Naive thymus-derived CD4-positive, alpha-beta T cell (primary cell): Measurements from ENCODE around the gene RHOBTB3. TPM values are rescaled to one million over a fixed set of nuclear protein-coding genes. Genes with fewer than 3 reads are reported as not detected.

Source experiments
- ATAC-seq: fragments of 150-1000 bp; cut with Tn5 transposase; 2 replicates; pipeline ENCODE4 v1.10.0; 2021; ENCODE audit warnings: mild to moderate bottlenecking, moderate library complexity
- CTCF ChIA-PET: fragments of 350-600 bp; sonication (Branson Sonifier 250); formaldehyde crosslinking; loops from one replicate; lab custom pipeline; 2021; ENCODE audit warnings: antibody characterized with exemption; lab: Charles Lee
- POLR2A ChIA-PET: fragments of 350-600 bp; sonication (Branson Sonifier 250); formaldehyde crosslinking; loops from one replicate; lab custom pipeline; 2021; ENCODE audit warnings: antibody characterized with exemption, inconsistent platforms; lab: Charles Lee
- DNase-seq, 9 donors: peaks; one replicate each; pipeline versions ENCODE4 v3.0.0 to v3.0.0-alpha.2; 2020 to 2022; ENCODE audit warnings: mixed read lengths in 1 of 9
- H3K27ac ChIP-seq: one replicate; pipeline ENCODE4 v1.7.0; 2013; ENCODE audit warnings: mild to moderate bottlenecking, low read depth, low read length, moderate library complexity
- H3K27me3 ChIP-seq, 2 donors: one replicate each; pipeline ENCODE4 v1.7.0; 2013; ENCODE audit warnings: low read length in 2 of 2, mild to moderate bottlenecking in 2 of 2, moderate library complexity in 2 of 2; ENCODE audit not compliant: control insufficient read depth in 2 of 2, insufficient read depth in 2 of 2
- H3K36me3 ChIP-seq, 3 experiments: 1 replicate in 2 of 3; 2 replicates in 1 of 3; pipeline ENCODE4 v1.7.0; 2013; ENCODE audit warnings: low read length in 3 of 3, mild to moderate bottlenecking in 3 of 3, moderate library complexity in 1 of 3; ENCODE audit not compliant: insufficient read depth in 3 of 3, control insufficient read depth in 2 of 3
- H3K4me1 ChIP-seq, 2 donors: one replicate each; pipeline ENCODE4 v1.7.0; 2013; ENCODE audit warnings: low read length in 2 of 2, mild to moderate bottlenecking in 2 of 2, moderate library complexity in 1 of 2; ENCODE audit not compliant: control insufficient read depth in 2 of 2, insufficient read depth in 2 of 2
- H3K4me3 ChIP-seq: 2 replicates; pipeline ENCODE4 v1.7.0; 2013; ENCODE audit warnings: mild to moderate bottlenecking, low read length
- H3K9me3 ChIP-seq, 3 experiments: 1 replicate in 2 of 3; 2 replicates in 1 of 3; pipeline ENCODE4 v1.7.0; 2013; ENCODE audit warnings: low read length in 3 of 3; ENCODE audit not compliant: control insufficient read depth in 2 of 3
- H3K27ac Mint-ChIP-seq, 9 donors: one replicate each; pipeline ENCODE4 v1.8.0; 2020 to 2022; ENCODE audit warnings: mixed read lengths in 9 of 9, mild to moderate bottlenecking in 8 of 9, moderate library complexity in 5 of 9, inconsistent platforms in 2 of 9
- H3K27me3 Mint-ChIP-seq, 5 donors: one replicate each; pipeline ENCODE4 v1.8.0; 2021 to 2022; ENCODE audit warnings: mixed read lengths in 5 of 5, mild to moderate bottlenecking in 1 of 5
- H3K36me3 Mint-ChIP-seq, 5 donors: one replicate each; pipeline ENCODE4 v1.8.0; 2020 to 2022; ENCODE audit warnings: mixed read lengths in 5 of 5, mild to moderate bottlenecking in 3 of 5, inconsistent platforms in 1 of 5
- H3K4me1 Mint-ChIP-seq, 7 donors: one replicate each; pipeline ENCODE4 v1.8.0; 2020 to 2022; ENCODE audit warnings: mixed read lengths in 7 of 7, mild to moderate bottlenecking in 3 of 7, inconsistent platforms in 1 of 7
- H3K4me3 Mint-ChIP-seq, 10 donors: one replicate each; pipeline ENCODE4 v1.8.0; 2020 to 2022; ENCODE audit warnings: mild to moderate bottlenecking in 10 of 10, mixed read lengths in 10 of 10, moderate library complexity in 6 of 10, inconsistent platforms in 2 of 10
- H3K9me3 Mint-ChIP-seq, 11 donors: one replicate each; pipeline ENCODE4 v1.8.0; 2020 to 2022; ENCODE audit warnings: mixed read lengths in 11 of 11, mild to moderate bottlenecking in 4 of 11, inconsistent platforms in 1 of 11, moderate library complexity in 1 of 11
- intact Hi-C, 2 donors: fragments of 100-400 bp; cut with micrococcal nuclease; formaldehyde crosslinking; loops; one replicate each; pipeline ENCODE4 v1.15.1; 2023
- polyA plus RNA-seq, 2 donors: library from polyadenylated mRNA; unstranded; fragments of 300-500 nt; fragmentation: Illumina TruSeq; gene quantifications; one replicate each; pipeline ENCODE4 v1.2.3, GENCODE V29; 2021
- total RNA-seq, 6 experiments: library from RNA in 5 of 6; stranded (reverse) in 5 of 6; gene quantifications; 1 replicate in 5 of 6; 2 replicates in 1 of 6; pipeline ENCODE4 v1.2.3 and lab custom pipeline; 2021 to 2026

Gene RHOBTB3
- total and polyA plus RNA-seq, 7 experiments from 2014 or later = 0.24 to 9.6 (median 4.6) TPM

DNA sequence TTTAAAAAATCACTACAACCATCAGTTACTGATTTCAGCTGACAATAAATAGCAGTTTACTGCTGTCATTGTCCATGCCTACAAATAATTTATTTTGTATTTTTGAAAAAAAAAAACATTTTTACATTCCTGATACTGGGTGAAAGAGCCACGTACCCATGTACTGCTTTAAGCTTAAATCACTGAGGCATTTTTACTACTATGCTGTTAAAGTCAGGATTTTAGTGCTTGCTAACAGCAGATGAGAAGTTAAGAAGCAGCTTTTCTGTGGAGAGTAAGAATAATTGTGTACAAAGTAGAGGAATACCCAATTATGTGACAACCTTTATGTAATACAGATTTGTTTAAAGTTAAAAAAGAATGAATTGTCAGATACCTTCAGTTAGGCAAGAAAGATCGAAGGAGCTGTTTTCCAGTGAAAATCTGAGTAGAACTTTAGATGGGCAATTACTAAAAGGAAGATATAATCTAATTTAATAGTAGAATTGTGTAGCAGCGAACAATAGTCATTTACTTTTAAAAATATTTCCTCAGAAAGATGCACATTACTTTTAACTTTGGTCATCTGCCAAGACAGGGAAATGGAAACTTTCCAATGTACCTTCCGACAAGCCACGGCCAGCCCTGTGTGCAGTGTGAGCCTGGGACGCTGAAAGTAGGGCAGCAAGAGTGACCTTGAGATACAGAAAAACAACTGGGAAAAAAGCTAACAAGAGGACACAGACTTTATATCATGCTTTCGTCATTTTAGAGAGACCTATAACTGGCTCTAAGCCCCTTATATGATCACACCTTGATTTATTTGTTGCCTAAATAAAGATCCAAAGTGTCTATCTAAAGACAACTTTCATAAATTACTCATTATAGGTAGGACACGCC is 39.9 kb downstream of the RHOBTB3 start:
- Mint-ChIP-seq H3K27ac (no peak overlapping the region), H3K4me1 (peaks cover 0 to 9% (median 0%) of the 10 kb centered on the region in 7 donors), H3K4me3 (no peak overlapping the region), H3K9me3 (no peaks in the 10 kb centered on the region), H3K27me3 (peaks cover 0 to 25% (median 0%) of the 10 kb centered on the region in 5 donors), H3K36me3 (peaks cover 0 to 13% (median 0%) of the 10 kb centered on the region in 5 donors)
- Histone ChIP-seq H3K4me1 (no peaks in the 10 kb centered on the region), H3K4me3 (no peak overlapping the region), H3K9me3 (no peaks in the 10 kb centered on the region), H3K36me3 (no peaks in the 10 kb centered on the region), H3K27me3 (no peaks in the 10 kb centered on the region), H3K27ac (no peak overlapping the region)
- ChIA-PET CTCF (interaction anchor here (0.5 to 3.1 kb wide), 4 partner anchors 11 to 107 kb away, joined by 3 to 22 read pairs (median 10); no protein-coding TSS in a partner anchor), POLR2A (no interaction called here)
- DNase-seq (no peak), ATAC-seq (no peak)
- intact Hi-C loops = no loop called here

DNA sequence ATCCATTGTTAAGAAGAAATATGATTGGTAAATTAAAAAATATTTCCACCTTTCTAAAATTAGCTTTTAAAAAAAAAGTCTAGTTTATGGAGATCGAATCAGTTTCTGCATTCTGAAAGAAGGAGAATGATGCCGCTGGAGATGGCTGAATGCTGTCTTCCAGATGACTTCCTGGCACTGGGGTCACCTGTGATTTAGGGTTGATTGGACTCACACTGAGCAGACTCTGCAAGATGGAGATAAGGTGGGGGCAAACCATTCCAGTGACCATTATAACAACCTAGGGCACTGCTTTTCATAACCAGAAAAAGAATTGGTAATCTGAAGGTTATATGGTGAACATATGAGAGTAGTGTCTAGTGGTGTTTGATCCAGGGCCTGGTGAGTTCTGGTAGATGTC is 40.8 kb downstream of the RHOBTB3 start:
- ATAC-seq (no peak), DNase-seq (no peak)
- no peaks in the 10 kb centered on the region for H3K27me3 ChIP-seq
- Mint-ChIP-seq H3K9me3 (no peaks in the 10 kb centered on the region), H3K27me3 (peaks cover 0 to 22% (median 0%) of the 10 kb centered on the region in 5 donors), H3K4me3 (no peak overlapping the region), H3K4me1 (peaks cover 0 to 9% (median 0%) of the 10 kb centered on the region in 7 donors), H3K36me3 (peaks cover 0 to 13% (median 0%) of the 10 kb centered on the region in 5 donors), H3K27ac (no peak overlapping the region)
- ChIA-PET POLR2A (interaction anchor here (1.0 kb wide), 1 partner anchor 10 kb away, joined by 4 read pairs; no protein-coding TSS in a partner anchor), CTCF (interaction anchor here (0.5 to 3.1 kb wide), 4 partner anchors 10 to 108 kb away, joined by 3 to 22 read pairs (median 10); no protein-coding TSS in a partner anchor)
- H3K36me3 ChIP-seq = no peaks in the 10 kb centered on the region
- no peak overlapping the region for H3K27ac ChIP-seq
- H3K4me1 ChIP-seq = no peaks in the 10 kb centered on the region
- intact Hi-C loops = no loop called here
- H3K4me3 ChIP-seq = no peak overlapping the region
- H3K9me3 ChIP-seq = no peaks in the 10 kb centered on the region

DNA sequence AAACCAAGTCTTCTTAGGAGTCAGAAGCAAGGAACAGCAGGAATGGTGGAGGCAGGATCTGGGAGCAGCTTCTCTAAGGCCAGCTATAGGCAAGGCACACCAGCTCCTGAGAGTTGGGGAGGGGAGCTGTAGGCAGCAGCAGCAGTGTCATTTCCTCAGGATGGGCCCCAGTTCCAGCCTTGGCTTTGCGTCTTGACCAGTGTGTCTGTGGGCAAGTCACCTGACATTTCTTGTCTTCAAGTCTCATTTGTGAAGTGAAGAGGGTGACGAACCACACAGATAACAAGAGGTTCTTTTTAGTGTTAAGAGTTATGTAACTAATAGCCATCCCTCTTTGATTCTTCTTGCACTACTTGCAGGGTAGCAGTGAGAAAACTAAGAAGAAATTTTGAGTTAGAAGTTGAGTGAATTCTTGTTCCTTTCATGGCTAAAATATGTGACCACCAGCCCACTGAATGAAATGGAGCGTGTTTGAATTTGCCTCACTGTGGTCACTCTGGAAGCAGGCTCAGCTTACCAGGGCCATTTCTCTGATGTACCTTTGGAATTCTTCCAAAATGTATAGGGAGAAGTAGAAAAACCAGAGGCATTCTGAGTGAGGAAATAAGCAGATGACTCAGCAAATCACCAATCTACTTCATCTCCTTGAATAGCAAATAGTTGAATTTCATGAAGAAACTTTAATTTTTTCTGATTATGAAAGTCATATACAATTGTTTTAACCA is 42.4 kb downstream of the RHOBTB3 start:
- Histone ChIP-seq H3K27ac (no peak overlapping the region), H3K27me3 (no peaks in the 10 kb centered on the region), H3K36me3 (no peaks in the 10 kb centered on the region), H3K9me3 (no peaks in the 10 kb centered on the region), H3K4me3 (no peak overlapping the region), H3K4me1 (no peaks in the 10 kb centered on the region)
- Mint-ChIP-seq H3K36me3 (peaks cover 0 to 13% (median 0%) of the 10 kb centered on the region in 5 donors), H3K9me3 (no peaks in the 10 kb centered on the region), H3K27me3 (peaks cover 0 to 22% (median 0%) of the 10 kb centered on the region in 5 donors), H3K27ac (no peak overlapping the region), H3K4me3 (no peak overlapping the region), H3K4me1 (peaks cover 0 to 9% (median 0%) of the 10 kb centered on the region in 7 donors)
- DNase-seq (no peak), ATAC-seq (peak; percentile 68)
- CTCF ChIA-PET = no interaction called here
- POLR2A ChIA-PET = no interaction called here
- intact Hi-C loops = no loop called here

DNA sequence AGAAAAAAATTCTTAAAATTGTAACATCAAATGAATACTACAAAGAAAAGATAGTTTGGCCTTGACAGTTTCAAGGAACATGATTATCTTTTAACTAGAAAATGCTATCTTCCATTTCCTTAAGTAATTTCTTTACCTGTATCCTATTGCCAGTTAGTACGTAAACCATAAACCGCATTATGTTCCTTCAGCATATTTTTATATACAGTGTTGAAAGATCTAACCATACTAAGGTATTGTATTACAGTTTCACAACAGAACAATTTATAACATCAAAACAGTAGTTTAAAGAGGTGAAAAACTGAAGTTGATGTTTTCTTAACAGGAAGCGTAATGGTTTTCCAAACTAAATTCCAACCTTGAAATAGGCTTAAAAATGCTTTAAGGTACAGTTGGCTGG is 46.3 kb downstream of the RHOBTB3 start:
- peaks cover 0 to 5% (median 0%) of the 10 kb centered on the region in 5 donors for H3K27me3 Mint-ChIP-seq
- Histone ChIP-seq H3K4me1 (no peaks in the 10 kb centered on the region), H3K36me3 (no peaks in the 10 kb centered on the region), H3K27me3 (no peaks in the 10 kb centered on the region), H3K4me3 (no peak overlapping the region), H3K9me3 (no peaks in the 10 kb centered on the region), H3K27ac (no peak overlapping the region)
- no peaks in the 10 kb centered on the region for H3K36me3 Mint-ChIP-seq
- no peak overlapping the region for H3K27ac Mint-ChIP-seq
- intact Hi-C loops = no loop called here
- ATAC-seq (no peak), DNase-seq (no peak)
- H3K9me3 Mint-ChIP-seq = no peaks in the 10 kb centered on the region
- peaks cover 3 to 29% (median 14%) of the 10 kb centered on the region in 7 donors for H3K4me1 Mint-ChIP-seq
- CTCF ChIA-PET = interaction anchor here (0.7 to 13.3 kb wide), 3 partner anchors 42 to 131 kb away, joined by 3 to 357 read pairs (median 5); partner anchors contain the start of gene RFESD
- POLR2A ChIA-PET = no interaction called here
- no peak overlapping the region for H3K4me3 Mint-ChIP-seq

DNA sequence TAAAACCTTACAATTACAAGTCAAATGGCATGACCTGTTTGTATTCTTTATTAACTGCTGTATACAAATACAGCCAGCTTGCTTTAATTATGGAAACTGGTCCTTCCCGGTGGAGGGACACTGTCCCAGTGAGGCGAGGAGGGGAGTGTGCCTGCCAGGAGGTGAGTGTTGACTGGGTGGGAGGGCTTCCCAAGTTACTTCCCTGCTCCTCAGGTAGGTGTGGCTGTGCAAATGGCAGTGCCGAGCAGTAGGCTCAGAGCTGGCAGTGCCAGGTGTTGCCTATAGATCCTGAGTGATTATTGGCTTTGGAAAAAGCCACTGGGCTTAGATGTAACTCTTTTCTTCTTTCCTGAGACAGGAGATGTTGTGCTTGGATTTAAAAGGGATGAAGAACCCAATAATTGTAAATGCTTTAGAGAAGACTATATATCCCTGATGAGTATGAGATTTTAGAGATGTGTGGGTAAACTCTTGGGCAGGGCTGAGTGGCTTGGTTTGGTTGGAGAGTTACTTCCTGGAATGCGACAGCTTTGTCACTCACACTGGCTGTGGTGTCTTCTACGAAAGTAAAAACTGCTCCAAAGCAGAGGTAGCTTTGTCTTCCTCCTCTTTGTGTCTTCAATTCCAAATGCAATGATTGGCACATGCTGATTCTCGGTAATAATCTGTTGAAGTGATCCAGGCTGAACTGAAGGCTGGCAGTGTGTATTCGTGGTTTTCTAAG is 47.7 kb downstream of the RHOBTB3 start:
- peaks cover 0 to 2% (median 0%) of the 10 kb centered on the region in 5 donors for H3K27me3 Mint-ChIP-seq
- H3K27ac ChIP-seq = no peak overlapping the region
- H3K9me3 Mint-ChIP-seq = no peaks in the 10 kb centered on the region
- H3K27me3 ChIP-seq = no peaks in the 10 kb centered on the region
- H3K36me3 Mint-ChIP-seq = no peaks in the 10 kb centered on the region
- ATAC-seq = peak; percentile 34
- no peaks in the 10 kb centered on the region for H3K4me1 ChIP-seq
- no peak overlapping the region for H3K4me3 ChIP-seq
- intact Hi-C loops = no loop called here
- no peak for DNase-seq
- peaks cover 0 to 21% (median 14%) of the 10 kb centered on the region in 7 donors for H3K4me1 Mint-ChIP-seq
- no peaks in the 10 kb centered on the region for H3K9me3 ChIP-seq
- ChIA-PET POLR2A (interaction anchor here (0.7 kb wide), 2 partner anchors 11 to 134 kb away, joined by 3 to 4 read pairs; no protein-coding TSS in a partner anchor), CTCF (interaction anchor here (0.6 to 13.3 kb wide), 9 partner anchors 9 to 134 kb away, joined by 3 to 357 read pairs (median 3); no protein-coding TSS in a partner anchor)
- peak overlapping the region in 1 of 10 donors; percentile 24 for H3K4me3 Mint-ChIP-seq
- H3K27ac Mint-ChIP-seq = peak overlapping the region in 3 of 9 donors; percentile 48 to 81 (median 65)
- no peaks in the 10 kb centered on the region for H3K36me3 ChIP-seq

DNA sequence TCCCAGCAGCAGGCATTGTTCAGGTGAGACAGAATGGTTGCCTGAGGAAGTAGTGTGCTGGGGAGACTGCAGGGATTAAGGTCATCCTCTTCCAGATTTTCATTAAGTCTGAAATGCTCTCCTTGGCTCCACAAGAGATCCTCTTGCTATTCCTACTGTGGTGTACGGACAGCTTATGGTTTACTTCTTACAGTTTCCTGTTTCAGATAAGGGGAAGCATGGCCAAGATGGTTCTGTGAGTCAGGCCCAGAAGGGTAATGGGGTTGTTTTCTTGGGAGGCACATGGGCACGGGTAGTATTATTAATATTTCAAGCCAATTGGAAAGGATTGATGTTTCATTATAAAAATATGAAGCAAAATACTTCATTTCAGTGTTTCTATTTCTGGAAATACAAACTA is 48.5 kb downstream of the RHOBTB3 start:
- no peaks in the 10 kb centered on the region for H3K9me3 Mint-ChIP-seq
- Histone ChIP-seq H3K4me1 (no peaks in the 10 kb centered on the region), H3K36me3 (no peaks in the 10 kb centered on the region), H3K9me3 (no peaks in the 10 kb centered on the region), H3K4me3 (no peak overlapping the region), H3K27ac (no peak overlapping the region), H3K27me3 (no peaks in the 10 kb centered on the region)
- peak overlapping the region in 3 of 9 donors; percentile 8 to 50 (median 48) for H3K27ac Mint-ChIP-seq
- H3K36me3 Mint-ChIP-seq = peaks cover 0 to under 1% (median 0%) of the 10 kb centered on the region in 5 donors
- peaks cover 0 to 2% (median 0%) of the 10 kb centered on the region in 5 donors for H3K27me3 Mint-ChIP-seq
- ATAC-seq (peak; percentile 53), DNase-seq (no peak)
- no peak overlapping the region for H3K4me3 Mint-ChIP-seq
- peaks cover 0 to 21% (median 14%) of the 10 kb centered on the region in 7 donors for H3K4me1 Mint-ChIP-seq
- CTCF ChIA-PET = interaction anchor here (0.9 to 13.3 kb wide), 6 partner anchors 37 to 90 kb away, joined by 3 to 357 read pairs (median 4); no protein-coding TSS in a partner anchor
- intact Hi-C loops = loop anchor here (2.0 to 10.0 kb wide), 3 partner anchors 49 to 825 kb away; partner anchors contain the start of gene RHOBTB3 (in 1 of the 2)
- POLR2A ChIA-PET = no interaction called here
